ENCODE results near the gene MDGA2. TPM values are rescaled to one million over a fixed set of nuclear protein-coding genes. Genes with fewer than 3 reads are reported as not detected.

Gene MDGA2
- total RNA-seq, 1 donor from 2014 or later, result 0.75 TPM

GRCh38 chr14:47353186-47353585 lies 322.2 kb downstream of the MDGA2 start:
- no peak for TF ChIP-seq CTCF (IDR thresholded peaks at IDR 0.05; ENCODE audit: insufficient read depth, low read length, poor library complexity, severe bottlenecking)
- no peaks in the 10 kb centered on the region for H3K27me3 ChIP-seq (ENCODE audit: control insufficient read depth, insufficient read depth, low read length)
- DNase-seq (ENCODE audit: low read depth), result no peak
- no peak overlapping the region for H3K4me3 ChIP-seq (ENCODE audit: low read depth, low read length)
- no peaks in the 10 kb centered on the region for H3K36me3 ChIP-seq (ENCODE audit: control insufficient read depth, insufficient read depth, low read length)

DNA sequence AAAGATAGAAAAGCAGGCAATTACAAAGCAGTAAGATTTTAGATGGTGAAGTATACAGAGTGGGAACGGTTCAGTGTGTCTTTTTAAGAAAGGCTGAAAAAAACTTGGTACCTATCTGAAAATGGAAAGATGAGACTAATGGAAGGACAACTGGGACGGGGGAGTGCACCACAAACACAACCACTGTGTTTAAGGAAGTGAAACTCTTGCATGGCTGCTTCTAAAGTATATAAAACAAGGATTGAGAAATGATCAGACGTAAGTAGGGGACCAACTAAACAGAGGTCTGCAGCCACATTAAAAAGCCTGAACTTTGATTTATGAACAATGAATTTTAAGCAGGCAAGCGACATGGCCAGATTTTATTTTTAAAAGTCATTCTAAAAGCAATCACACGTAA lies 328.6 kb downstream of the MDGA2 start:
- DNase-seq (ENCODE audit: low read depth), result no peak
- Histone ChIP-seq H3K4me3 (ENCODE audit: low read depth, low read length) (no peak overlapping the region), H3K27me3 (ENCODE audit: control insufficient read depth, insufficient read depth, low read length) (no peaks in the 10 kb centered on the region), H3K36me3 (ENCODE audit: control insufficient read depth, insufficient read depth, low read length) (no peaks in the 10 kb centered on the region)
- TF ChIP-seq CTCF (IDR thresholded peaks at IDR 0.05; ENCODE audit: insufficient read depth, low read length, poor library complexity, severe bottlenecking), result no peak

DNA sequence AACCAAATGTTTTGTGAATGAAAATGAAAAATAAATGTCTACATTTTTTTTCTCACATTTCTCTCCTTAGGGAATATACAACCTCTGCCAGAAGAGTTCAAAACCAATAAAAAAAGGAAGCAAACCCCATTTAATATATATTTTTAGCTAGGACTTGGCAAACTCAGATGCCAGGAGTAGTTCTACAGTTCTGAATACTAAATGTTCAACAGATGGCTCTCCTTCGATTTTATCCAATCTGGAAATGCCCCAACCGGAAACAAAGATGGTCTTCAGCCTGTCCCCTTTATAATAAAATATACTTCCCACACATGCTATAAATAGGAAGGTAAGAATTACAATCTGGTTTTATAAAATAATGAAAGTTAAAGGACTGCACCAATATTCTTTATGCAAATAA lies 330.4 kb downstream of the MDGA2 start:
- no peak overlapping the region for H3K4me3 ChIP-seq (ENCODE audit: low read depth, low read length)
- no peaks in the 10 kb centered on the region for H3K27me3 ChIP-seq (ENCODE audit: control insufficient read depth, insufficient read depth, low read length)
- no peak for TF ChIP-seq CTCF (IDR thresholded peaks at IDR 0.05; ENCODE audit: insufficient read depth, low read length, poor library complexity, severe bottlenecking)
- H3K36me3 ChIP-seq (ENCODE audit: control insufficient read depth, insufficient read depth, low read length), result no peaks in the 10 kb centered on the region
- no peak for DNase-seq (ENCODE audit: low read depth)

GRCh38 chr14:47332939-47333338 lies 342.5 kb downstream of the MDGA2 start:
- no peak for TF ChIP-seq CTCF (IDR thresholded peaks at IDR 0.05; ENCODE audit: insufficient read depth, low read length, poor library complexity, severe bottlenecking)
- Histone ChIP-seq H3K36me3 (ENCODE audit: control insufficient read depth, insufficient read depth, low read length) (no peaks in the 10 kb centered on the region), H3K27me3 (ENCODE audit: control insufficient read depth, insufficient read depth, low read length) (no peaks in the 10 kb centered on the region), H3K4me3 (ENCODE audit: low read depth, low read length) (no peak overlapping the region)
- no peak for DNase-seq (ENCODE audit: low read depth)

DNA sequence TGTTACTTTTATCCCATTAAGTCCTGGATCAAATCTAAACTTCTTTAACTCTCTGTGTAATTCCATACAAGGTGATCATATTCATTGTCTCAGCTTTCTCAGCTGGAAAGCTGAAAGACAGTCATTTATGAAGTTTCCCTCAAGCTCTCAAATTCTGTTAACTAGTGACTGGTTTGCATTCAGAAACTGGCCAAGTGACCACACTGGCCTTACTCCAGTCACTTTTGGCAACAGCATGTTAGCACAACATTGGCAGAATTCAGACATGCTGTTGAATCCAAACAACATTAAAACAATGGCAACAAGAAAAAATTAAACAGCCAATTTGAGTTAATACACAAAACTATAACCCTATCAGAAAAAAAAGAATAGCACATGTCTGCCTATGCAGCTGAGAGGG lies 343.3 kb downstream of the MDGA2 start:
- DNase-seq (ENCODE audit: low read depth), result no peak
- TF ChIP-seq CTCF (IDR thresholded peaks at IDR 0.05; ENCODE audit: insufficient read depth, low read length, poor library complexity, severe bottlenecking), result no peak
- no peaks in the 10 kb centered on the region for H3K36me3 ChIP-seq (ENCODE audit: control insufficient read depth, insufficient read depth, low read length)

GRCh38 chr14:47328376-47328775 lies 347.0 kb downstream of the MDGA2 start:
- TF ChIP-seq CTCF (IDR thresholded peaks at IDR 0.05; ENCODE audit: insufficient read depth, low read length, poor library complexity, severe bottlenecking), result no peak
- no peak overlapping the region for H3K4me3 ChIP-seq (ENCODE audit: low read depth, low read length)
- no peak for DNase-seq (ENCODE audit: low read depth)
- no peaks in the 10 kb centered on the region for H3K36me3 ChIP-seq (ENCODE audit: control insufficient read depth, insufficient read depth, low read length)
- no peaks in the 10 kb centered on the region for H3K27me3 ChIP-seq (ENCODE audit: control insufficient read depth, insufficient read depth, low read length)

More for the DNA sequence above, 343.3 kb downstream of the MDGA2 start:
- H3K27me3 ChIP-seq (ENCODE audit: control insufficient read depth, insufficient read depth, low read length), result no peaks in the 10 kb centered on the region
- no peak overlapping the region for H3K4me3 ChIP-seq (ENCODE audit: low read depth, low read length)

Data from kidney epithelial cell (primary cell).